ENCODE results near the gene SELENON.

DNA sequence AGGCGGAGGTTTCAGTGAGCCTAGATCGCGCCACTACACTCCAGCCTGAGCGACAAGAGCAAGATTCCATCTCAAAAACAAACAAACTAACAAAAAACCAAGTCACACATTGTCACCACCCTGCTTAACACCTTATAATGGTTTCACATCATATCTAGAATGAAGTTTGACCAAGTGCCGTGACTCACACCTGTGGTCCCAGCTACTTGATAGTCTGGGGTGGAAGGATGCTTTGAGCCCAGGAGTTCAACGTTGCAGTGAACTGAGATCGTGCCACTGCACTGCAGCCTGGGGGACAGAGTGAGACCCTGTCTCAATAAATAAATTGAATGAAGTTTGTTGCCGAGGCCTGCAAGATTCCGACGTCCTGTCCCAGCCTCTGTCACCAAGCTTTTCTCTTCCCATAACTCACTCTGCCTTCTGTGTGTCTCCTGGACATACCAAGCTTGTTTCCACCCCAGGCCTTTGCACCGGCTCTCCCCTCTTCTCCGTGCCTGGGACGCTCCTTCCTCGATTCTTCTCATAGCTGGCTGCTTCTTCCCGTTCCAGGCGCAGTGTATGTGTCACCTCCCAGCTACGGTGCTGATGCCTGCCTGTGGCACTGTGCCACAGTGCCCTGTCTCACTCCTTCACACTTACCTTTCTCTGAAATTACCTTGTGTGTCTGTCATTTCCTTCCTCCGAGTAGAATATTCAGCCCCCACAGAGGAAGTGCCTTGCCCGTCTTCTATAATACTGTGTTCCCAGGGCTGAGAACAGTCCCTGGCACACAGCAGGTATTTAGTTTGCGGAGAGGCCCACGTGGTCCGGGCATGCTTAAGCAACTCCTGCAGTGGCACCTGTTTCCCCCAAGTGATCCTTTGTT is 3.8 kb upstream of the SELENON start:
- TF ChIP-seq, protein P1, sequence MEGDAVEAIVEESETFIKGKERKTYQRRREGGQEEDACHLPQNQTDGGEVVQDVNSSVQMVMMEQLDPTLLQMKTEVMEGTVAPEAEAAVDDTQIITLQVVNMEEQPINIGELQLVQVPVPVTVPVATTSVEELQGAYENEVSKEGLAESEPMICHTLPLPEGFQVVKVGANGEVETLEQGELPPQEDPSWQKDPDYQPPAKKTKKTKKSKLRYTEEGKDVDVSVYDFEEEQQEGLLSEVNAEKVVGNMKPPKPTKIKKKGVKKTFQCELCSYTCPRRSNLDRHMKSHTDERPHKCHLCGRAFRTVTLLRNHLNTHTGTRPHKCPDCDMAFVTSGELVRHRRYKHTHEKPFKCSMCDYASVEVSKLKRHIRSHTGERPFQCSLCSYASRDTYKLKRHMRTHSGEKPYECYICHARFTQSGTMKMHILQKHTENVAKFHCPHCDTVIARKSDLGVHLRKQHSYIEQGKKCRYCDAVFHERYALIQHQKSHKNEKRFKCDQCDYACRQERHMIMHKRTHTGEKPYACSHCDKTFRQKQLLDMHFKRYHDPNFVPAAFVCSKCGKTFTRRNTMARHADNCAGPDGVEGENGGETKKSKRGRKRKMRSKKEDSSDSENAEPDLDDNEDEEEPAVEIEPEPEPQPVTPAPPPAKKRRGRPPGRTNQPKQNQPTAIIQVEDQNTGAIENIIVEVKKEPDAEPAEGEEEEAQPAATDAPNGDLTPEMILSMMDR (IDR thresholded peaks at IDR 0.05) = no peak
- no peak for TF ChIP-seq POLR2A (IDR thresholded peaks at IDR 0.05)
